Cerebellar cortex (tissue), 1 donor: Measurements from ENCODE around the gene MCRIP2.

ENCODE experiments used
- DNase-seq: peaks from one replicate; pipeline ENCODE4 v3.0.0-alpha.2; 2015; ENCODE audit warnings: low spot score

MCRIP2 gene

DNA sequence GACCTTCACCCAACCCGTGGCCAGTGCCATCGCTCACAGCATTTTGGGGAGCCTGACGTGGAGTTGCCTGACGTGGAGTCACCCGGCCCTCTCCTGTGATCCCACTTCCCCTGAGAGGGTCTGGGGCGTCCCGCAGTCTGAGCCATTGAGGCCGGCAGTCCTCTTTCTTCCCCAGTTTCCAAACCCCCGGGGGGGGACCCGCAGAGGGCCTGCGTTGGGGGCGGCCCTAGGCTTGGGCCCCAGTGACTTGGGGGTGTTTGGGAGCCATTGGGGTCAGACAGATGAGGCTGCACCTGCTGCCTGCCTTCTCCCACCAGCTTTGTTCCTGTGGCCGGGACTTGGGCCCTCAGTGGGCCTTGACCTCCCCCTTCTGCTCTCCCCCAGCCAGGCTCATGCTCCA lies 28.0 kb downstream of the MCRIP2 start:
- no peak for DNase-seq

DNA sequence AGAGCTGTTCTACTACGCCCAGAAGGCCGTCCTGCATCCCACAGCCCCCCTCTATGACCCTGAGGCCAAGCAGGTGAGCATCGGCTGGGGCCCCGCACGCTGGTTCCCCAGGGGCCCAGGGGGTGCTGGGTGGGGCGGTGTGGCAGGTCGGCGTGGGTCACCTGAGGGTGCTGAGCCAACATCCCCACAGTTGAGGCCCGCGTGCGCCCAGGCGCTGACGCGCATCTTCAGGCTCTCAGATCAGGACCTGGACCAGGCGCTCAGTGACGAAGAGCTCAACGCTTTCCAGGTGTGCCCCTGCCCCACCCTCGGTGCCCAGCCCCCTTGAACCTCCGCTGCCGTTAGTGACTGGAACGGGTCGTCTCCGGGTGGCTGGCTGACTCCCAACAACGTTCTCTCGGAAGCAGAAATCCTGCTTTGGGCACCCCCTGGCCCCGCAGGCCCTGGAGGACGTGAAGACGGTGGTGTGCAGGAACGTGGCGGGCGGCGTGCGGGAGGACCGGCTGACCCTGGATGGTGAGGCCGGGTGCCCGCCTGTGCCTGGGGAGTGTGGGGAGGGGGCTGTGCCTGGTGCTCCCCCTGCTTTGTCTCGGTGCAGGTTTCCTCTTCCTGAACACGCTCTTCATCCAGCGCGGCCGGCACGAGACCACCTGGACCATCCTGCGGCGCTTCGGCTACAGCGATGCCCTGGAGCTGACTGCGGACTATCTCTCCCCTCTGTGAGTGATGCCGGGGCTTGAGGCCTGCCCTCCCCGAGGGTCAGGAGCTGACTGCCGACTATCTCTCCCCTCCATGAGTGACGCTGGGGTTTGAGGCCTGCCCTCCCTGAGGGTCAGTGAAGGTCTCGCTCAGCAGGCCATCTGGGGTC lies 29.1 kb downstream of the MCRIP2 start:
- no peak for DNase-seq

DNA sequence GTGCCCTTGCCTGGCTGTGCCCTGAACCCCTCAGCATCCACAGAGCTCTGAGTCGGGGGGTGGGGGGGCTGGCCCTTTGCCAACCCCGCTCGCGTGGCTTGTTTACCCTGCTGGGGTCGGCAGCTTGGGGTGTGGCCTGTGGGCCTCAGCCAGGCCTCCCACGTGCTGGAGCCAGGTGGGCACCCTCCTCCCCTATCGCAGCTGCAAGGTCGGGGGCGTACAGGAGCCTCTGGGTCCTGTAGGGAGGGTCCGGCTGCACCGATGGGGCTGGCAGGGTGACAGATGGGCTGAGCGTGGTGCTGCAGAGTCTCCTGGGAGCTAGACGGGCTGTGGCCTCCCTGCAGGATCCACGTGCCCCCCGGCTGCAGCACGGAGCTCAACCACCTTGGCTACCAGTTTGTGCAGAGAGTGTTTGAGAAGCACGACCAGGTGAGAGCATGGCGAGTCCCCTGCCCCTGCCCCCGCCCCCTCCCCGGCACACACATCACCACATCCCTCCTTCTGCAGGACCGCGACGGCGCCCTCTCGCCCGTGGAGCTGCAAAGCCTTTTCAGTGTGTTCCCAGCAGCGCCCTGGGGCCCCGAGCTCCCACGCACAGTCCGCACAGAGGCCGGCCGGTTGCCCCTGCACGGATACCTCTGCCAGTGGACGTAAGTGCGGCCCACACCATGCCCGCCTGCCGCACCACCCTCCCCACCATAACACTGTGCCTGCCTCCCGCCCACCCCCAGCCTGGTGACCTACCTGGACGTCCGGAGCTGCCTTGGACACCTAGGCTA lies 29.9 kb downstream of the MCRIP2 start:
- DNase-seq, result no peak

DNA sequence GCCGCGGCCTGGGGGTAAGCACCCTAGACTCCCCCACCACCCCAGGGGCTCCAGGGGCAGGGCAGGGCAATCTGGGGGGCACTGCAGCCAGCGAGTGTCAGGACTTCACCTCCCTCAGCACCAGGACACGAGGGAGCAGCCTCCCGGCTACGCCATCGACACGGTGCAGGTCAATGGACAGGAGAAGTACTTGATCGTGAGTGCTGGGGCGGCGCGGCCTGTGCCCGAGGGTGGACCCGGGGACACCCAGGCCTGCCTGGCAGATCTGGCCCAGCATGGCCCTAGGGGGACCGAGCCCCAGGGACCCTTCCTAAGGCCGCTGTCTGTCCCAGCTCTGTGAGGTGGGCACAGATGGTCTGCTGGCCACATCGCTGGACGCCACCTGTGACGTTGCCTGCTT lies 30.7 kb downstream of the MCRIP2 start:
- no peak for DNase-seq

DNA sequence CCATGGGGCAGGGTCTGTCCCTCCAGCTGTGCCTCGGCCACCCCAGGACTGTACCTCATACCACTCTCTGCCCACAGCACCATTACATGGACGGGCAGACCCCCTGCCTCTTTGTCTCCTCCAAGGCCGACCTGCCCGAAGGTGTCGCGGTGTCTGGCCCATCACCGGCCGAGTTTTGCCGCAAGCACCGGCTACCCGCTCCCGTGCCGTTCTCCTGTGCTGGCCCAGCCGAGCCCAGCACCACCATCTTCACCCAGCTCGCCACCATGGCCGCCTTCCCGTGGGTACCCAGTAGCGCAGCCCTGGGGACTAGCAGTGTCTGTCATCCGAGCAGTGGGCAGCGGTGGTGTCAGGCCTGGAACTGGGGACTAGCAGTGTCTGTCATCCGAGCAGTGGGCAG lies 31.2 kb downstream of the MCRIP2 start:
- DNase-seq, result no peak

DNA sequence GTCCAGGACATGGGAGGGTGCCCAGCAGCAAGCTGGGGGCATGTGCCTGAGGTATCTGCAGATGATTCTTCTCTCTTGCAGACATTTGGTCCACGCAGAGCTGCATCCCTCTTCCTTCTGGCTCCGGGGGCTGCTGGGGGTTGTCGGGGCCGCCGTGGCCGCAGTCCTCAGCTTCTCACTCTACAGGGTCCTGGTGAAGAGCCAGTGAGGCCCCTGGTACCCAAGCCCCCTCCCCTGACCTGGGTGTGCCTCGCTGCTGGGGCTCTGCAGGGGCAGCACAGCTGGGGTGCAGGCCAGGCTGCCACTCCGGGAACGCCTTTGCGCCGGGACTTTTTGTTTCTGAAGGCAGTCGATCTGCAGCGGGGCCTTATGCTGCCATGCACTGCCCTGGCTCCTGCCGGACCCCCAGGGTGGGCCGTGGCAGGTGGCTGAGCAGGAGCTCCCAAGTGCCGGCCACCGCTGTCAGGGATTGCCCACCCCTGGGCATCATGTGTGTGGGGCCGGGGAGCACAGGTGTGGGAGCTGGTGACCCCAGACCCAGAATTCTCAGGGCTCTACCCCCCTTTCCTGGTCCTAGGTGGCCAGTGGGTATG lies 31.9 kb downstream of the MCRIP2 start:
- no peak for DNase-seq

DNA sequence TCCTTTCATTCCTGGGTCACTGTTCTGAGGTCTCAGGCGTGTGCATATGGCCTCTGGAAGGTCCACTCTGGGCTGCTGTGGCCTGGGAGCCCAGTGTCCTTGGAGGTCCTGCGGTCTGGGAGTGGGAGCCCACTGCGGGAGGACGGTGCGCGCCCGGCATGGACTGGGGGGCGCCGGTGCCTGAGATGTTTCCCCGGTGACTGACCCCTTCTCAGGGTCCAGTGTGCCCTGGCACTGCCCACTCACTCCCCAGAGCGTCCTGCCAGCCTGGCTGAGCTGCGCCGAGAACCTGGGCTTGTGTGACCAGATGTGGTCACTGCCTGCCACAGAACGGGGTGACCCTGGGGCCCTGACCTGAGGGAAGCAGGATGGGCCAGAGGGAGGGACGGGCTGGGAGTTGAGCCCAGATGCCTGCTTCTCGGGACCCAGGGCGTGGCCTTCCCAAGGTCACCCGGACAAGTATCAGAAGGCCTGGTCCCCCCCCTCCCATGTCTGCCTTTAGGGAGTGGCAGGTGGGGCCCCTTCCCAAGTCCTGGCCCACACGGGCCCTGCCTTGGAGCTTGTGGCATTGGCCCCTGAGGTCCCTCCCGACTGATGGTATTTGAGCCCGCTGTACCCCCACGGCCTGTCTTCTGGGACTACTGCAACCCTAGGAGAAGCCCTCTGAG lies 32.7 kb downstream of the MCRIP2 start:
- DNase-seq, result no peak

DNA sequence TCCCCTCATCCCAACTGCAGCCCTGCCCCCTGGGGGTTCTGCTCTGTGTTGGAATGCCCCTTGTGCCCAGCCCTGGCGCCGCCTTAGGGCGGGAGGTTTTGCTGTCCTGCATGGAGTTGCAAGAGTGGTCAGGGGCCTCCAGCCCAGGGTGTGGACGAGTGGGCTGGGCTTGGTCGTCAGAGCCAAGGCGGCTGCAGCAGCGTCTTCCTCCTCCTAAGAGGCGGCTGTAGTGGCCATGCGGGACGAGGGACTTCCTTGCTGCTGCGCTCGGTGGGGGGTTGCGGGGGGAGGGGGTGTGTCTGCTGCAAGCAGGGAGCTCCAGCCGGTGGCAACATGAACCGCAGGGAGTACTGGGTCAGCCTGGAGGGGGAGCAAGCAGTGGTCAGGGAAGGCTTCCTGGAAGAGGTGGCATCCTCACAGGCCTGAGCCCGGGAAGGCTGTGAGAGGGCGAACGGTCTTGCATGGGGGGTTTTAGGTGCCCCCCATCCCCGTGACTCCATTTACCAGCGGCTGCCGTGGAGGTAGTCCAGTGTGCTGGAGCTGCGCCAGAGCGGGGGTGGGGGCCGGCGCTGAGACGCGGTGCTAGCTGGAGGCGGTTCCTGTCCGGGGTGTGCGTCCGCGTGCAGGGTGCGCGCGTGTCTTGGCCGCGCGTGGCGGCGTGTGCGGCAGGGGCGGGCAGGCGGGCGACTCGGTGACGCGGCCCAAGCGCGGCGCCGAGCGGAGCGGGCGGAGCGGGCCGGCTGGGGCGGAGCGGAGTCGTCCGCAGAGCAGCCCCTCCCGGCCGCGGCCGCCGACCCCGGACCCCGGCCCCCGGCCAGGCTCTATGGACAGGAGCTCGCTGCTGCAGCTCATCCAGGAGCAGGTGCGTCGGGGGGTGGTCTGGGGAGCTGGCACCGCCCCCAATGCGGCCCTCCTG lies 33.6 kb downstream of the MCRIP2 start, which contains the start of gene RHBDL1:
Gene RHBDL1, plus strand, starts transcription at position 704 of the 916 bp plus-strand sequence. Its CDS starts 120 bp downstream, at position 824.
- DNase-seq, result no peak

DNA sequence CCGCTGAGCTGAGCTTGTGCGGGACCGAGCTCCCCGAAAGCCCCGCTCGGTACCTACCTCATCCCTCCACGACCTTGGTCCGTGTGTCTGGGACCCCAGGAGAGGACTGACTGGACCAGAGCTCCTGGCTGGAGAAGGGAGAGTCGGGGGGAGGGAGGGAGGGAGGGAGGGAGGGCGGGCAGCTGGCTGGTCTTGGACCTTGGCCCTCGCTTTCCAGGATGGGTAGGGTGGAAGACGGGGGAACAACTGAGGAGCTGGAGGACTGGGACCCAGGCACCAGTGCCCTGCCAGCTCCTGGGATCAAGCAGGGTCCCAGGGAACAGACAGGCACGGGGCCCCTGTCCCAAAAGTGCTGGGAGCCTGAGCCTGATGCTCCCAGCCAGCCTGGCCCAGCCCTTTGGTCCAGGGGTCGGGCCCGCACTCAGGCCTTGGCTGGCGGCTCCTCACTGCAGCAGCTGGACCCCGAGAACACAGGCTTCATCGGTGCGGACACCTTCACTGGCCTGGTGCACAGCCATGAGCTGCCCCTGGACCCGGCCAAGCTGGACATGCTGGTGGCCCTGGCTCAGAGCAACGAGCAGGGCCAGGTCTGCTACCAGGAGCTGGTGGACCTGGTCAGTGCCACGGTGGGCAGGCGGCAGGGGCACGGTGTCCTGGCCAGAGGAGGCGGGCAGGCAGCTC lies 34.4 kb downstream of the MCRIP2 start:
- DNase-seq, result no peak

DNA sequence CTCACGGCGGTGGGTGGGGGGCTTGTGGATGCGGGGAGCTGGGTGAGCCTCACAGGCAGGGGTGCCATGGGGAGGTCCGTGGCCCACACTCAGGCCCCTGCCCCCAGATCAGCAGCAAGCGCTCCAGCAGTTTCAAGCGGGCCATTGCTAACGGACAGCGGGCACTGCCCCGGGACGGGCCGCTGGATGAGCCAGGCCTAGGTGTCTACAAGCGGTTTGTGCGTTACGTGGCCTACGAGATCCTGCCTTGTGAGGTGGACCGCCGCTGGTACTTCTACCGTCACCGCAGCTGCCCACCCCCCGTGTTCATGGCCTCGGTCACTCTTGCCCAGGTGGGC lies 34.9 kb downstream of the MCRIP2 start:
- no peak for DNase-seq

DNA sequence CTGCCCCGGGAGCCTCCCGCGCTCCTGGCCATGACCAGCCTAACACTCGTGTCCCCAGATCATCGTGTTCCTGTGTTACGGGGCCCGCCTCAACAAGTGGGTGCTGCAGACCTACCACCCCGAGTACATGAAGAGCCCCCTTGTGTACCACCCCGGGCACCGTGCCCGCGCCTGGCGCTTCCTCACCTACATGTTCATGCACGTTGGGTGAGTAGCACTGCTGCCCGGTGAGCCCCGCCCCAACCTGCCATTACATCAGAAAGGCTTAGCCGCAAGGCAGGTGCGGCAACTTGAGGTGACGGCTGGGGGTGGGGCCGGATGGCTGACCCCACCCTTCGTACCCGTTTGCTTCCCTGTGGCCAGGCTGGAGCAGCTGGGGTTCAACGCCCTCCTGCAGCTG lies 35.3 kb downstream of the MCRIP2 start:
- no peak for DNase-seq

DNA sequence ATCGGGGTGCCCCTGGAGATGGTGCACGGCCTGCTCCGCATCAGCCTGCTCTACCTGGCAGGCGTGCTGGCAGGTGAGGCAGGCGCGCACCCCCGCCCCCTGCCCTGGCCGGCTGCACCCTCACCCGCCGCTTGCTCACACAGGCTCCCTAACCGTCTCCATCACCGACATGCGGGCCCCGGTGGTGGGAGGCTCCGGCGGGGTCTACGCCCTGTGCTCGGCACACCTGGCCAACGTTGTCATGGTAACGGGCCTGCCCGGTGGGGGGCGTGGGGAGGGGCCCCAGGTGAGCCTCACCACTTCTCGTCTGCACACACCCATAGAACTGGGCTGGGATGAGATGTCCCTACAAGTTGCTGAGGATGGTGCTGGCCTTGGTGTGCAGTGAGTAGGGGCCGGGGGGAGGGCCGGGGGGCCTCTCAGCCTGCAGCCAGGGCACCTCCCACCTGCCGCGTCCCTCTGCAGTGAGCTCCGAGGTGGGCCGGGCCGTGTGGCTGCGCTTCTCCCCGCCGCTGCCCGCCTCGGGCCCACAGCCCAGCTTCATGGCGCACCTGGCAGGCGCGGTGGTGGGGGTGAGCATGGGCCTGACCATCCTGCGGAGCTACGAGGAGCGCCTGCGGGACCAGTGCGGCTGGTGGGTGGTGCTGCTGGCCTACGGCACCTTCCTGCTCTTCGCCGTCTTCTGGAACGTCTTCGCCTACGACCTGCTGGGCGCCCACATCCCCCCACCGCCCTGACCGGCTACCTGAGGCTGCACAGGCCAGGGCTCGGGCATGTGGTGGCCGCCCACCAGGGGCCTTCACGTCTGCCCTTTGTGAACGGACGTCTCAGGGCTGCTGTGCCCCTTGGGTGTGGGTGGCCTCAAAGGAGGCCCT lies 35.9 kb downstream of the MCRIP2 start:
- no peak for DNase-seq

DNA sequence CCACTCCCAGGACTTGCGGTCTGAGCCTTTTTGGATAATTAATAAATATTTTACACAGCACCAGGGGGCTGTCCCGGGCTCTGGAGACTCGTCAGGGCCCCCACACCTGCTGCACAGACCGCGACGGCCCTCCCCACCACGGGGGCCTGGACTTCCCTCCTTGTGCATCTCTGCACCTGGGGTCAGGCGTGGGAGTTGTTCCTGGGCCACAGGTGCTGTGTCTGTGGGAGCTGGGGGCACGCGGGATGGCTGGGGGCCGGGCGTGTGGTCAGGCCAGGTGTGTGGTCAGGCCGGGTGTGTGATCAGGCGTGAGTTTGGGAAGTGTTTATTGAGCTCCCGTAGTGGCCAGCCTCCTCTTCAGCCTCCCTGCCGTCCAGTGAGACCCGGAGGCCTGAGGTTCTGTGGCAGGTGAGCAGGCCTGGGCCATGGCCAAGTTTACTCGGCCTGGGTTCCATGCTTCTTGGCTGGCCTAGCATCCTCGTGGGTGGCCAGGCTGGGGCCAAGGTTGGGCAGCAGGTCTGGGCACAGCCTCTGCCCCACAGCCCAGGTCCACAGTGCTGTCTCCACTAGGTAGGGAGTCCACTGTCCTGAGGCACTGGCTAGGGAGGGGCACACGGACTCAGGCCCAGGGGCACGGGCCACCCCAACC lies 36.7 kb downstream of the MCRIP2 start:
- peak; percentile 69 for DNase-seq

DNA sequence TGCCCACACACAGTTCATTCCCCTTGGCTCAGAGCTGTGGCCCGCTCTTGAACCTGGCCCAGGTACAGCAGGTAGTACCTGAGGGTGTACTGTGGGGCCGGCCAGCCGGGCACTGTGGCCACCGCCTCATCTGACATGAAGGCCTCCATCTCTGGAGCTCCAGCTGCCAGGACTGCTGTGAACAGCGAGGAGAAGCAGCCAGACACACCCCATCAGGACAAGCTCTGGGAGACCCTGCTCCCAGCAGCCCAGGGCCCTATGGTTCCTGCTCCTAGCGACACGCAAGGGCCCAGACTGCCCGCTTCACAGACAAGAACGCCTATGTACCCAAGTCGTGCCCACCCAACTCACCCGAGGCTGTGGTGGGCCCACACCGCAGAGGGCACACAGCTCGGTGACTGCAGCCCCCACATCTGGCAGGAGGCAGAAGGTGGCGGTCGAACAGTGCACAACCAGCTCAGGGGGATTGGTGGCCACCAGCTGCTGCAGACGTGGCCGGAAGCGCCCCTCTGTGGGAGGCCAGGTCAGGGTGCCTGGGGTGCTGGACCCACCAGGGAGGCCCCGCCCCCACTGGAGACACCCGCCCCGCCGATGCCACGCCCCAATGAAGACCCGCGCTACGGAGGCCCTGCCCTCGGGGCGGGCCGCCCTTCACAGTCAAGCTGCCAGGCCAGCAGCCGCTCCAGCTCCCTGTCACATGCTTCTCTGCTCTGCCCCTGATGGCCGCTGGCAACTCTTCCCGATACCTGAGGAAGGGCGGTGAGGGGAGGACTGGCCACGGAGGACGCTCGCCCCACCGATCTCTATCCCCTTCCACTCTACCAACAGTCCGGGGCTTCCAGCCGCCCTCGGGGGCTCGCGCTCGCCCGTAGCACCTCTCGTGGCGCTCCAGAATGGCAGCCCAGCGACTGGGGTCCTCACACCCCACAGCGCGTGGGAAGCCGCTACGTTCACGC lies 37.5 kb downstream of the MCRIP2 start:
- DNase-seq, result peak; percentile 80

DNA sequence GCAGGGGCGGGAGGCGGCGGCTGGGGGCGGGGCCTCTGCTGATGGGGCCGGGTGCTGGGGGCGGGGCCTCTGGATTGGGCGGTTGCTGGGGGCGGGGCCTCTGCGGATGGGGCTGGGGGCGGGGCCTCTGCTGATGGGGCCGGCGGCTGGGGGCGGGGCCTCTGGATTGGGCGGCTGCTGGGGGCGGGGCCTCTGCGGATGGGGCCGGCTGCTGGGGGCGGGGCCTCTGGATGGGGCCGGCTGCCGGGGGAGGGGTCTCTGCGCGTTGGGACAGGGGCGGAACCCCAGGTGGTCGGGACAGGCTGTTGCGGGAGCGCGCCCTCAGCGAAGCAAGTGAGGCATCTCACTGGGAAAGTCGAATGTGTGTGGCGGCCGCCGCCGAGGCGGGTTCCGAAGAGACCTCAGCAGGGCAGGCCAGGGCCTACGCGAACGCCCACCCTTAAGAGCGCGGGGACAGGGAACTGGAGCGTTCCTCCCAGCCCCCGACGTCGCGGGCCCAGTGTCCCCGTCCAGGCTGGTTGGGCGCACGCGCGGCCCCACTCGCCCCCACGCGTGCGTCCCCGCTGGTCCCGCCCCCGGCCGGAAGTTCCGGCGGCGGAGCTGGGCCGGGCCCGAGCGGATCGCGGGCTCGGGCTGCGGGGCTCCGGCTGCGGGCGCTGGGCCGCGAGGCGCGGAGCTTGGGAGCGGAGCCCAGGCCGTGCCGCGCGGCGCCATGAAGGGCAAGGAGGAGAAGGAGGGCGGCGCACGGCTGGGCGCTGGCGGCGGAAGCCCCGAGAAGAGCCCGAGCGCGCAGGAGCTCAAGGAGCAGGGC lies 38.4 kb downstream of the MCRIP2 start, which contains the start of gene STUB1:
Gene STUB1, plus strand, starts transcription at position 597 of the 811 bp plus-strand sequence. Its CDS starts 116 bp downstream, at position 713.
- DNase-seq, result peak; percentile 72

DNA sequence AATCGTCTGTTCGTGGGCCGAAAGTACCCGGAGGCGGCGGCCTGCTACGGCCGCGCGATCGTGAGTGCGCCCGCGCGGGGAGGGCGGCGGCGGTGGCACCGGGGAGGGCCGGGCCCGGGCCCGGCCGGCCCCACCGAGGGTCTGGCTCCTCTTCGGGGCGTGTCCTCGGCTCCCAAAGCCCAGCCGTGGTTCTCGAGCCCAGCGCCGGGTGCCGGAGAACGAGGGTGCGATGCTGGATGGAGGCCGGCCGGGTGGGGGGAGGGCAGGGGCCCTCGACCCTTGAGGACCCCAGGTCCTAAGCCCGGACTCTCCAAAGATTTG lies 39.0 kb downstream of the MCRIP2 start:
- no peak for DNase-seq
